ENCODE measurements around the gene HK1. TPM values are rescaled to one million over a fixed set of nuclear protein-coding genes. Genes with fewer than 3 reads are reported as not detected.

The HK1 gene
- total and polyA plus RNA-seq, 4 donors, result 53.9 to 144 (median 126) TPM

DNA sequence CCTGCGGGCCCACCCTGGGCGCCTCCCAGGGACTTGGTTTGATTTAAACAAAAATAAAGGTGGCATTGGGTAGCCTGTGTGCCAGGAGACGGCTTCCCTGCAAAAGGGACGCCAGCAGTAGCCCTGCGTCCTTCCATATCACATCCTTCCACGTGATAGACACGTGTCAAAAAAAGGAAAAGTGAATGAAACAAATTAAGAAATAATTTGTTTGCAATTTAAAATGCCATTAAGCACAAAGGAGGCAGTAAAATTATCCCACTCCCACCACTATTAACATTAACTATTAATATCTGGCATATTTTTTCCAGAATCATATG lies 130.8 kb downstream of the HK1 start:
- Histone ChIP-seq H3K9me3 (ENCODE audit: control insufficient read depth, insufficient read depth, low read length) (no peaks in the 10 kb centered on the region), H3K4me3 (ENCODE audit: low read depth, low read length) (peak overlapping the region; percentile 21), H3K27ac (ENCODE audit: low read depth, low read length) (no peak overlapping the region), H3K27me3 (ENCODE audit: control insufficient read depth, insufficient read depth, low read length) (no peaks in the 10 kb centered on the region), H3K4me1 (ENCODE audit: control insufficient read depth, insufficient read depth, low read length) (peaks cover 29% of the 10 kb centered on the region), H3K36me3 (ENCODE audit: control insufficient read depth, insufficient read depth, low read length) (peaks cover 4% of the 10 kb centered on the region)
- DNase-seq (ENCODE audit: low read depth in 4 of 6, low spot score in 6 of 6), result no peak
- WGBS (ENCODE audit: insufficient coverage), result 17% methylated on average over 2 of the region's 7 CpGs

DNA sequence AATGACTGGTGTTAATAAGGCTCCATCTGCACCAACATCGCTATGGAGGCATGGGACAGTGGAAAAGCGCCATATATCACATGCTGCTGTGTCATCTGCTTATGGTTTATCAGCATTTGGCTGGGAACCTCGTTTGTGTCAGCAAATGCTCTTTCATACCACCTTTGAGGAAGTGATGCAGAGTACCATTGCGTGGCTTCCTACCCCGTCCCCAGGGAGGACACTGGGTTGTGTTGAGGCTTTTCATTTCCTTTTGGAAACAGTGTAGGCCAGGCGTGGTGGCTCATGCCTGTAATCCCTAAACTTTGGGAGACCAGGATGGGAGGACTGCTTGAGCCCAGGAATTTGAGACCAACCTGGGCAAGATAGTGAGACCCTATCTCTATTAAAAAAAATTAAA lies 131.7 kb downstream of the HK1 start:
- H3K9me3 ChIP-seq (ENCODE audit: control insufficient read depth, insufficient read depth, low read length), result no peaks in the 10 kb centered on the region
- peaks cover under 1% of the 10 kb centered on the region for H3K36me3 ChIP-seq (ENCODE audit: control insufficient read depth, insufficient read depth, low read length)
- H3K27me3 ChIP-seq (ENCODE audit: control insufficient read depth, insufficient read depth, low read length), result no peaks in the 10 kb centered on the region
- 100% methylated on average over 1 of the region's 6 CpGs for WGBS (ENCODE audit: insufficient coverage)
- H3K27ac ChIP-seq (ENCODE audit: low read depth, low read length), result no peak overlapping the region
- H3K4me3 ChIP-seq (ENCODE audit: low read depth, low read length), result no peak overlapping the region
- H3K4me1 ChIP-seq (ENCODE audit: control insufficient read depth, insufficient read depth, low read length), result peaks cover 29% of the 10 kb centered on the region
- no peak for DNase-seq (ENCODE audit: low read depth in 4 of 6, low spot score in 6 of 6)

DNA sequence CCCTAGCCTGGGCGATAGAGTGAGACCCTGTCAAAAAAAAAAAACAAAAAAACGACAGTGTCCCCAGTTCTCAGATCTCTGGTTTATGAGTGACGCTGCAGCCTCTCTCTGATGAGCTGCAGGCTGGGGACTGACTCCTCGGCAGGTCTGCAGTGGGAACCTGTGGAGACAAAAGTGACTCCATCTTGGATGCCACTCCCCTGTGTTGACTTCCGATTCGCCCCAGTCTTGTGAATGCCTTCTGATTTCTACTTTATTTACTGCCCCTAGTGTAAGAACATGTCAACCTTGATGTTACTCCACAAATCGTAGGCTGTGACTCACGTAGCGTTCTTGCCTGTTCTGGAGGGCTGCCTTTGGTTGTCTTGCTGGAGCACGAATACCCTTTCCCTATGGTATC lies 132.2 kb downstream of the HK1 start:
- H3K27ac ChIP-seq (ENCODE audit: low read depth, low read length), result no peak overlapping the region
- 93% methylated on average over 10 of the region's 10 CpGs for WGBS (ENCODE audit: insufficient coverage)

DNA sequence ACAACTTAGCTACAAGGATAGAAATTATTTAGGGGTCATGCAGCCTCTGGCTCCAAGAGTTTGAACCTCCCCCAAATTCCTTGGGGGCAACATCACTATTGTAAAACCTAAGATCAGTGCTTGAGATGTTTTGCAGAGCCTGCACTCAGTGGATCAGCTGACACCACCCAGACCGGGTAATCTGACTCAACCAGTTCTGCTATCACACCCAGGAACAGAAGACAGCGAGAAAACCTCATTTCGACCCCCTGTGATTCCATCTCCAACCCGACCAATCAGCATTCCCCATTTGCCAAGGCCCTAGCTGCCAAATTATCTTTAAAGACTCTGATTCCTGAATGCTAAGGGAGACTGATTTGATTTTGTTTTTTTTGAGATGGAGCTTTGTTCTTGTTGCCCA lies 133.2 kb downstream of the HK1 start:
- Histone ChIP-seq H3K9me3 (ENCODE audit: control insufficient read depth, insufficient read depth, low read length) (no peaks in the 10 kb centered on the region), H3K4me1 (ENCODE audit: control insufficient read depth, insufficient read depth, low read length) (peaks cover 29% of the 10 kb centered on the region), H3K4me3 (ENCODE audit: low read depth, low read length) (no peak overlapping the region), H3K27me3 (ENCODE audit: control insufficient read depth, insufficient read depth, low read length) (no peaks in the 10 kb centered on the region), H3K27ac (ENCODE audit: low read depth, low read length) (no peak overlapping the region), H3K36me3 (ENCODE audit: control insufficient read depth, insufficient read depth, low read length) (no peaks in the 10 kb centered on the region)
- 83% methylated on average over 2 of the region's 4 CpGs for WGBS (ENCODE audit: insufficient coverage)
- no peak for DNase-seq (ENCODE audit: low read depth in 4 of 6, low spot score in 6 of 6)

More for the DNA sequence above, 132.2 kb downstream of the HK1 start:
- Histone ChIP-seq H3K27me3 (ENCODE audit: control insufficient read depth, insufficient read depth, low read length) (no peaks in the 10 kb centered on the region), H3K9me3 (ENCODE audit: control insufficient read depth, insufficient read depth, low read length) (no peaks in the 10 kb centered on the region), H3K4me1 (ENCODE audit: control insufficient read depth, insufficient read depth, low read length) (peaks cover 29% of the 10 kb centered on the region), H3K36me3 (ENCODE audit: control insufficient read depth, insufficient read depth, low read length) (no peaks in the 10 kb centered on the region), H3K4me3 (ENCODE audit: low read depth, low read length) (no peak overlapping the region)
- no peak for DNase-seq (ENCODE audit: low read depth in 4 of 6, low spot score in 6 of 6)

DNA sequence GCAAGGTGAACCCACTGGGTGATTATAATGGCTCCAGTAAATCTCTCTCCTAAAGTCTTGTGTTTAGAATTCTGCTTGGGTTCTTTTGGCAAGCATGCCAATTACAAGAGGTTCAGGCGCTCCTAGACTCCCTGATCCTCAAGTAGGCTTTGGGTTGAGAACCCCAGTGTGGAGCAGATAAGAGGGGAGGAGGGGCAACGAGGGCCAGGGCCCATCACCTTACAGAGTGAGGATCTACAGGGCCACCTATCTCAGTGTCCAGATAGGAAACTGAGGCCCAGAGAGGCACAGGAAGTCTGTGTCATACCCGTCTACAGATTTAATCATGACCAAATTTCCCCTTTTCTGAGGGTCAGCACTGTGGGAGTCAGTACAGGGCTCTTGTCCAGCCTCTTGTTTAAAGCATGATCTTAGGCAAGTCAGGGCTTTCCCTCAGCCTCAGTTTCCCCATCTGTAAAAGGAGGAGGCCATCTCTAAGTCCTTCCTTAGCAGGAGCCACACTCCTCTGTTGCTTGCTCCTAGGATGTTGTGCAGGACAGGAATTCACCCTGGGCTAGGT lies 134.0 kb downstream of the HK1 start:
- no peaks in the 10 kb centered on the region for H3K36me3 ChIP-seq (ENCODE audit: control insufficient read depth, insufficient read depth, low read length)
- H3K27ac ChIP-seq (ENCODE audit: low read depth, low read length), result no peak overlapping the region
- 90% methylated on average over 2 of the region's 3 CpGs for WGBS (ENCODE audit: insufficient coverage)
- peaks cover 29% of the 10 kb centered on the region for H3K4me1 ChIP-seq (ENCODE audit: control insufficient read depth, insufficient read depth, low read length)
- no peak overlapping the region for H3K4me3 ChIP-seq (ENCODE audit: low read depth, low read length)
- no peaks in the 10 kb centered on the region for H3K9me3 ChIP-seq (ENCODE audit: control insufficient read depth, insufficient read depth, low read length)
- no peak for DNase-seq (ENCODE audit: low read depth in 4 of 6, low spot score in 6 of 6)
- H3K27me3 ChIP-seq (ENCODE audit: control insufficient read depth, insufficient read depth, low read length), result no peaks in the 10 kb centered on the region

DNA sequence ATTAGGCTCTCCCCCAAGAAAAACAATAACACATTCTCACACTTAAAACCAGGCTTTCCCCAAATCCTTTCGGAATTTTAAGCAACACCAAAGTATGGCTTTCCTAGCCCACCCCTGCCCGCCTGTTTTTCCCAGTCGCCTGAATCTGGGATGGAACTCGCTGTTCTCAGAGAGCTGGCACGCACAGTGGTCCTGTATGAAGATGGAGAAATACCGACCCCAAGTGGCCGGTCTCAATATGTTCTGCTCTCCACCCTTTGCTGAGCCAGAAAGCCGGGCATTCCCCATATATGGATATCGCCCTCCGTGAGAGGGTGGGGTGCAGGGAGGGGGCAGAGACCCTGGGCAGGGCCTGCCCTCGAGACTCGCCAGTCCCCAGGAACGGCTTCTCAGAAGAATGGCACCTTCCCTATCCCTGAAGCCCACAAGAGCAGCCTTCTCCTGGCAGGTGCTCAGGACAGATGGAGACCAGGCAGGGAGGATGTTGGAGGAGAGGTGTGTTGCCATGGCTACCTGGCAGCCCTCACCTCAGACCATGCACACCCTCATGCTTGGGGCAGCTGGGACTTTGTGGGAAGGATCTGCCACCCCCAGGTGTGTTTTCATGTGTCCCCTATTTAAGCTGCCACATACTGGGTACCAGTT lies 135.0 kb downstream of the HK1 start:
- WGBS (ENCODE audit: insufficient coverage), result 3% methylated on average over 8 of the region's 13 CpGs
- Histone ChIP-seq H3K27ac (ENCODE audit: low read depth, low read length) (no peak overlapping the region), H3K4me3 (ENCODE audit: low read depth, low read length) (no peak overlapping the region), H3K36me3 (ENCODE audit: control insufficient read depth, insufficient read depth, low read length) (no peaks in the 10 kb centered on the region), H3K27me3 (ENCODE audit: control insufficient read depth, insufficient read depth, low read length) (no peaks in the 10 kb centered on the region), H3K9me3 (ENCODE audit: control insufficient read depth, insufficient read depth, low read length) (no peaks in the 10 kb centered on the region), H3K4me1 (ENCODE audit: control insufficient read depth, insufficient read depth, low read length) (peaks cover 28% of the 10 kb centered on the region)
- peak in 5 of 6 donors; percentile 35 to 88 (median 43) for DNase-seq (ENCODE audit: low read depth in 4 of 6, low spot score in 6 of 6)

DNA sequence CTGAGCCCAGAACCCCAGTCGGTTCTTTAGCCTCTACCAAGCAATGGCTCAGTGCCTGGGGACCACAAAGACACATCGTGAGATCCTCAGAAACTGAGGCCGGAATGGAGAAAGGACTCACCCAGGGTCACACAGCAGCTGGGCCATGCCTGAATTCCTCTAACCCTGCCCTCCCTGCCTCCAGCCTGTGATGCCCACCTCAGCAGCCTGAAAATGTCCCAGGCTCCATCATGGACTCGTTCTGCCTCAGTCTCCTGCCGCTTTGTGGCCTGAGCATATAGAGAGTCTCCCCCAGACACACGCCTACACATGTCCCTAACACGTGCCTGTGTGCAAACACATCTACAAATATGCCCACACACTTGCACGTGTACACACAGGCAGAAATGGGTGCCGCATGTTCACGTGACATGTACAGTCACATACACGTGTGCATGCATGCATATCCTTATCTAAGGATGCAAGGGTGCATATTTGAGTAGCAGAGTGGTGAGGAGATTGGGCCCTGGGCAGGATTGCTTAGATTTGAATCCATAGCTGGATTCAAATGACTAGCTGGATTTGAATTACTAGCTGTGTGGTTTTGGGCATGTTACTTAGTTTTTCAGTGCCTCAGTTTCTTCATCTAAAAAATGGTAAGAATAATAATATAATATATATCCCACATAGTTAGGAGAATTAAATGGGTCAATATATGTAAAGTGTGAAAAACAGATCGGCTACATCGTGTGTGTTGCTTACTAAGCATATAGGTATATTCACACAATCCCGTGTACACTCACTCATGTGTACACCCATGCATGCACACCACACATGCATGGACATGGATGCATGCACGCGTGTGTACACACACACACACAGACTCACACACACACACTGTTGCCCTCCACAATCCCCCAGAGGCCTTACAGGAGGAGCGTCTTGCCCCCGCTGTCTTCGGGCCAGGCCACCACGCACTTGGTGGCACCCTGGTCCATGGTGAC lies 136.0 kb downstream of the HK1 start:
- H3K27me3 ChIP-seq (ENCODE audit: control insufficient read depth, insufficient read depth, low read length), result no peaks in the 10 kb centered on the region
- no peak for DNase-seq (ENCODE audit: low read depth in 4 of 6, low spot score in 6 of 6)
- no peaks in the 10 kb centered on the region for H3K36me3 ChIP-seq (ENCODE audit: control insufficient read depth, insufficient read depth, low read length)
- H3K27ac ChIP-seq (ENCODE audit: low read depth, low read length), result no peak overlapping the region
- WGBS (ENCODE audit: insufficient coverage), result 92% methylated on average over 17 of the region's 20 CpGs
- H3K9me3 ChIP-seq (ENCODE audit: control insufficient read depth, insufficient read depth, low read length), result no peaks in the 10 kb centered on the region
- H3K4me3 ChIP-seq (ENCODE audit: low read depth, low read length), result no peak overlapping the region
- H3K4me1 ChIP-seq (ENCODE audit: control insufficient read depth, insufficient read depth, low read length), result peaks cover 26% of the 10 kb centered on the region

DNA sequence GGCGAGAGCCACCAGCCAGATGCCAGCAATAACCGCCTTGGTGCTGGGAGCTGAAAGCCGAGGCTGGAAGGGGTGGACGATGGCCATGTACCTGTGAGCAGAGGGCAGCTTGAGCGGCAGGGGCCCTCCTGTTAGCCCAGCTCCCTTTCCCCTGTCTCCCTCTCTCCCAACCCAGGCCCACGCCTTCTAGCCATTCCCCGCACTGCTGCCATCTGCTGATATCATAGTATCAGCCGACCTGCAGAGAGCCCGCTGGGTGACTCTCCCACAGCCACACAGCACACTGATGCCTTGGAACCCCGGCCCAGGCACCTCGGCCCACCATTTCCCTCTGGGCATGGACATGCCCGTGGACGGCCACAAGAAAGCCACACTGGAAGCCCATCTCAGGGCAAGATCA lies 136.8 kb downstream of the HK1 start:
- DNase-seq (ENCODE audit: low read depth in 4 of 6, low spot score in 6 of 6), result no peak
- Histone ChIP-seq H3K27me3 (ENCODE audit: control insufficient read depth, insufficient read depth, low read length) (no peaks in the 10 kb centered on the region), H3K4me1 (ENCODE audit: control insufficient read depth, insufficient read depth, low read length) (peaks cover 26% of the 10 kb centered on the region), H3K36me3 (ENCODE audit: control insufficient read depth, insufficient read depth, low read length) (no peaks in the 10 kb centered on the region), H3K27ac (ENCODE audit: low read depth, low read length) (no peak overlapping the region), H3K9me3 (ENCODE audit: control insufficient read depth, insufficient read depth, low read length) (no peaks in the 10 kb centered on the region), H3K4me3 (ENCODE audit: low read depth, low read length) (no peak overlapping the region)
- WGBS (ENCODE audit: insufficient coverage), result 84% methylated on average over 13 of the region's 13 CpGs

DNA sequence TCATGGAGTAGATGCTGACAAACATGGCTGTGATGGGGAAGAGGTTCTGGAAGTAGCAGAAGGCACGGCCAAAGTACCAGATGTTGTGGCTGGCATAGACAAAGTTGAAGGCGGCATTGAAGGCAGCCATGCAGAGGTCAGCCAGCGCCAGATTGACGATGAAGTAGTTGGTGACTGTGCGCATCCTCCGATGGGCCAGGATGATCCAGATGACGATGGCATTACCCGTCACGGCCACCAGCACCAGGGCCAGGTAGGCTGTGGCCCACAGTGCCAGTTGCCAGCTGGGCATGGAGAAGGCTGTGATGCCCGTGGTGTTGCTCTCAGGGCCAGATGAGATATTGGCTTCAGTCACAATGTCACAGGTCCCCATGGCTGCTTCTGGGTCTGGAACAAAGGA lies 137.7 kb downstream of the HK1 start:
- no peaks in the 10 kb centered on the region for H3K9me3 ChIP-seq (ENCODE audit: control insufficient read depth, insufficient read depth, low read length)
- no peak overlapping the region for H3K4me3 ChIP-seq (ENCODE audit: low read depth, low read length)
- 91% methylated on average over 10 of the region's 10 CpGs for WGBS (ENCODE audit: insufficient coverage)
- no peaks in the 10 kb centered on the region for H3K27me3 ChIP-seq (ENCODE audit: control insufficient read depth, insufficient read depth, low read length)
- H3K36me3 ChIP-seq (ENCODE audit: control insufficient read depth, insufficient read depth, low read length), result no peaks in the 10 kb centered on the region
- H3K27ac ChIP-seq (ENCODE audit: low read depth, low read length), result no peak overlapping the region
- no peak for DNase-seq (ENCODE audit: low read depth in 4 of 6, low spot score in 6 of 6)
- peaks cover 26% of the 10 kb centered on the region for H3K4me1 ChIP-seq (ENCODE audit: control insufficient read depth, insufficient read depth, low read length)
